ENCODE measurements around the gene PXK.

The PXK gene

GRCh38 chr3:58411036-58411435, 78.3 kb downstream of the PXK start:
- Histone ChIP-seq H3K36me3 (ENCODE audit: insufficient read depth, low read length) (peaks cover 3% of the 10 kb centered on the region), H2AFZ (ENCODE audit: low read depth, low read length) (no peak overlapping the region), H3K9me3 (ENCODE audit: low read length) (no peaks in the 10 kb centered on the region), H3K27me3 (ENCODE audit: insufficient read depth, low read length) (no peaks in the 10 kb centered on the region), H3K4me1 (ENCODE audit: insufficient read depth, low read length) (no peaks in the 10 kb centered on the region), H3K4me3 (ENCODE audit: low read length) (no peak overlapping the region)

- Histone ChIP-seq H3K4me3 (ENCODE audit: low read length) (no peak overlapping the region), H2AFZ (ENCODE audit: low read depth, low read length) (no peak overlapping the region), H3K27me3 (ENCODE audit: insufficient read depth, low read length) (no peaks in the 10 kb centered on the region), H3K9me3 (ENCODE audit: low read length) (no peaks in the 10 kb centered on the region), H3K4me1 (ENCODE audit: insufficient read depth, low read length) (no peaks in the 10 kb centered on the region), H3K36me3 (ENCODE audit: insufficient read depth, low read length) (peaks cover 3% of the 10 kb centered on the region)
Observed at GRCh38 chr3:58411851-58412830, 79.4 kb downstream of the PXK start.

- no peak overlapping the region for H3K4me3 ChIP-seq (ENCODE audit: low read length)
- H3K4me1 ChIP-seq (ENCODE audit: insufficient read depth, low read length): no peaks in the 10 kb centered on the region
- peaks cover 3% of the 10 kb centered on the region for H3K36me3 ChIP-seq (ENCODE audit: insufficient read depth, low read length)
Observed at GRCh38 chr3:58414538-58415197, 82.0 kb downstream of the PXK start.

GRCh38 chr3:58416191-58416590, 83.5 kb downstream of the PXK start:
- H2AFZ ChIP-seq (ENCODE audit: low read depth, low read length): no peak overlapping the region
- no peaks in the 10 kb centered on the region for H3K36me3 ChIP-seq (ENCODE audit: insufficient read depth, low read length)
- H3K27me3 ChIP-seq (ENCODE audit: insufficient read depth, low read length): no peaks in the 10 kb centered on the region
- no peaks in the 10 kb centered on the region for H3K9me3 ChIP-seq (ENCODE audit: low read length)
- no peaks in the 10 kb centered on the region for H3K4me1 ChIP-seq (ENCODE audit: insufficient read depth, low read length)
- H3K4me3 ChIP-seq (ENCODE audit: low read length): no peak overlapping the region

More at GRCh38 chr3:58414538-58415197, 82.0 kb downstream of the PXK start:
- Histone ChIP-seq H3K27me3 (ENCODE audit: insufficient read depth, low read length) (no peaks in the 10 kb centered on the region), H2AFZ (ENCODE audit: low read depth, low read length) (no peak overlapping the region), H3K9me3 (ENCODE audit: low read length) (no peaks in the 10 kb centered on the region)

- H3K36me3 ChIP-seq (ENCODE audit: insufficient read depth, low read length): no peaks in the 10 kb centered on the region
- H3K27me3 ChIP-seq (ENCODE audit: insufficient read depth, low read length): no peaks in the 10 kb centered on the region
- H3K4me1 ChIP-seq (ENCODE audit: insufficient read depth, low read length): no peaks in the 10 kb centered on the region
- H2AFZ ChIP-seq (ENCODE audit: low read depth, low read length): no peak overlapping the region
- H3K9me3 ChIP-seq (ENCODE audit: low read length): no peaks in the 10 kb centered on the region
- H3K4me3 ChIP-seq (ENCODE audit: low read length): no peak overlapping the region
Observed at GRCh38 chr3:58417075-58417474, 84.4 kb downstream of the PXK start.

GRCh38 chr3:58418227-58418626, 85.5 kb downstream of the PXK start:
- H3K27me3 ChIP-seq (ENCODE audit: insufficient read depth, low read length): no peaks in the 10 kb centered on the region
- H3K4me3 ChIP-seq (ENCODE audit: low read length): no peak overlapping the region
- no peaks in the 10 kb centered on the region for H3K4me1 ChIP-seq (ENCODE audit: insufficient read depth, low read length)
- no peak overlapping the region for H2AFZ ChIP-seq (ENCODE audit: low read depth, low read length)
- no peaks in the 10 kb centered on the region for H3K9me3 ChIP-seq (ENCODE audit: low read length)
- H3K36me3 ChIP-seq (ENCODE audit: insufficient read depth, low read length): peaks cover 2% of the 10 kb centered on the region

- Histone ChIP-seq H3K4me1 (ENCODE audit: insufficient read depth, low read length) (peaks cover 3% of the 10 kb centered on the region), H3K36me3 (ENCODE audit: insufficient read depth, low read length) (peaks cover 12% of the 10 kb centered on the region), H3K27me3 (ENCODE audit: insufficient read depth, low read length) (no peaks in the 10 kb centered on the region), H3K9me3 (ENCODE audit: low read length) (no peaks in the 10 kb centered on the region), H3K4me3 (ENCODE audit: low read length) (no peak overlapping the region), H2AFZ (ENCODE audit: low read depth, low read length) (no peak overlapping the region)
Observed at GRCh38 chr3:58419780-58420507, 87.3 kb downstream of the PXK start.

GRCh38 chr3:58421004-58421403, 88.3 kb downstream of the PXK start:
- Histone ChIP-seq H3K36me3 (ENCODE audit: insufficient read depth, low read length) (peaks cover 20% of the 10 kb centered on the region), H3K4me3 (ENCODE audit: low read length) (no peak overlapping the region), H2AFZ (ENCODE audit: low read depth, low read length) (no peak overlapping the region), H3K4me1 (ENCODE audit: insufficient read depth, low read length) (peaks cover 3% of the 10 kb centered on the region), H3K9me3 (ENCODE audit: low read length) (no peaks in the 10 kb centered on the region), H3K27me3 (ENCODE audit: insufficient read depth, low read length) (no peaks in the 10 kb centered on the region)

- Histone ChIP-seq H3K36me3 (ENCODE audit: insufficient read depth, low read length) (peaks cover 38% of the 10 kb centered on the region), H2AFZ (ENCODE audit: low read depth, low read length) (no peak overlapping the region), H3K27me3 (ENCODE audit: insufficient read depth, low read length) (no peaks in the 10 kb centered on the region), H3K9me3 (ENCODE audit: low read length) (no peaks in the 10 kb centered on the region), H3K4me1 (ENCODE audit: insufficient read depth, low read length) (peaks cover 3% of the 10 kb centered on the region), H3K4me3 (ENCODE audit: low read length) (no peak overlapping the region)
Observed at GRCh38 chr3:58422756-58423325, 90.1 kb downstream of the PXK start.

- H2AFZ ChIP-seq (ENCODE audit: low read depth, low read length): no peak overlapping the region
- no peaks in the 10 kb centered on the region for H3K9me3 ChIP-seq (ENCODE audit: low read length)
- no peaks in the 10 kb centered on the region for H3K27me3 ChIP-seq (ENCODE audit: insufficient read depth, low read length)
- peaks cover 3% of the 10 kb centered on the region for H3K4me1 ChIP-seq (ENCODE audit: insufficient read depth, low read length)
- peaks cover 55% of the 10 kb centered on the region for H3K36me3 ChIP-seq (ENCODE audit: insufficient read depth, low read length)
- no peak overlapping the region for H3K4me3 ChIP-seq (ENCODE audit: low read length)
Observed at GRCh38 chr3:58424613-58425012, 91.9 kb downstream of the PXK start.

- peaks cover 3% of the 10 kb centered on the region for H3K4me1 ChIP-seq (ENCODE audit: insufficient read depth, low read length)
- H3K9me3 ChIP-seq (ENCODE audit: low read length): no peaks in the 10 kb centered on the region
- no peaks in the 10 kb centered on the region for H3K27me3 ChIP-seq (ENCODE audit: insufficient read depth, low read length)
- H3K36me3 ChIP-seq (ENCODE audit: insufficient read depth, low read length): peaks cover 67% of the 10 kb centered on the region
- H3K4me3 ChIP-seq (ENCODE audit: low read length): no peak overlapping the region
- no peak overlapping the region for H2AFZ ChIP-seq (ENCODE audit: low read depth, low read length)
Observed at GRCh38 chr3:58425782-58426181, 93.1 kb downstream of the PXK start.

- Histone ChIP-seq H3K9me3 (ENCODE audit: low read length) (no peaks in the 10 kb centered on the region), H3K4me3 (ENCODE audit: low read length) (no peak overlapping the region), H3K4me1 (ENCODE audit: insufficient read depth, low read length) (peaks cover 7% of the 10 kb centered on the region), H3K36me3 (ENCODE audit: insufficient read depth, low read length) (peaks cover 77% of the 10 kb centered on the region), H3K27me3 (ENCODE audit: insufficient read depth, low read length) (no peaks in the 10 kb centered on the region), H2AFZ (ENCODE audit: low read depth, low read length) (no peak overlapping the region)
Observed at GRCh38 chr3:58427661-58428361, 95.1 kb downstream of the PXK start.
